Pancreas (tissue), 10 donors: ENCODE results near the gene CCDC102A. TPM values are rescaled to one million over a fixed set of nuclear protein-coding genes. Genes with fewer than 3 reads are reported as not detected.
A peak's percentile ranks its signal among the peaks of the same experiment; 100 is the strongest.

Source experiments
- ATAC-seq, 4 donors: fragments of 200-7000 bp; cut with Tn5 transposase; one replicate each; pipeline versions ENCODE4 v1.8.0 to v1.9.1; 2020; ENCODE audit warnings: mild to moderate bottlenecking in 4 of 4, moderate library complexity in 4 of 4
- DNase-seq, 6 donors: peaks; one replicate each; pipeline ENCODE4 v3.0.0-alpha.2; 2020
- FAIRE-seq: peaks from 2 replicates; lab custom pipeline; 2012; peaks lifted over from hg19 to GRCh38; lab: Jason Lieb, UNC
- H3K27ac ChIP-seq, 4 donors: fragments of 200-600 bp; sonication (generic); 1 replicate in 3 of 4; 2 replicates in 1 of 4; pipeline versions ENCODE4 v1.5.0 to v1.8.0; 2020
- H3K27me3 ChIP-seq, 4 donors: fragments of 200-600 bp; one replicate each; pipeline ENCODE4 v1.8.0; 2021
- H3K36me3 ChIP-seq, 3 donors: fragments of 200-600 bp; sonication (generic) in 1 of 3; one replicate each; pipeline versions ENCODE4 v1.5.0 to v1.8.0; 2020 to 2021
- H3K4me1 ChIP-seq, 3 donors: fragments of 200-600 bp; one replicate each; pipeline ENCODE4 v1.8.0; 2021
- H3K4me3 ChIP-seq, 4 donors: fragments of 200-600 bp; sonication (generic) in 2 of 4; one replicate each; pipeline versions ENCODE4 v1.5.0 to v1.8.0; 2020 to 2021
- H3K9me3 ChIP-seq, 4 donors: fragments of 200-600 bp; one replicate each; pipeline ENCODE4 v1.8.0; 2021
- WGBS, 2 donors: extraction: QIAGEN DNeasy Blood & Tissue Kit; methylation state at CpG; one replicate each; pipeline ENCODE4 v1.1.7; 2013; 5-methylcytosine and 5-hydroxymethylcytosine counted together
- intact Hi-C, 3 donors: fragments of 100-400 bp; cut with DNase I; formaldehyde crosslinking; loops; one replicate each; pipeline versions ENCODE4 v1.11.1 to v1.14.2; 2022
- polyA plus RNA-seq, 2 donors: library from polyadenylated mRNA; stranded (reverse); fragments of 200-250 nt; gene quantifications; one replicate each; pipeline ENCODE4 v1.2.3, GENCODE V29; 2013
- total RNA-seq, 6 donors: library from RNA; stranded (reverse); fragmentation: NEBNext Ultra II Directional in 4 of 6; extraction: Animal tissue kit (Norgen Biotek cat#: 25700) in 4 of 6; gene quantifications; one replicate each; pipeline versions ENCODE4 v1.2.1 to v1.2.4, GENCODE V29; 2021 to 2023
- TF ChIP-seq, protein P1 (sequence below), 4 donors: fragments of 200-600 bp; sonication (generic) in 3 of 4; IDR thresholded peaks; one replicate each; pipeline versions ENCODE4 v1.5.0 to v1.8.0; 2021; ENCODE audit warnings: antibody characterized with exemption in 4 of 4
- donor health status: healthy with polysubstance abuse.
- donor health status: DM: no; HTN: no; CAD: no; lungs with moderate emphysema.
- donor health status: DM: no; HTN: no; CAD: no.
- donor health status: control.
- donor health status: control.
- donor health status: Bipolar disorder and iron deficiency.
- donor health status: DM: yes; HTN: yes; CAD: no.
- donor health status: DM: no; HTN: no; CAD: no.
- donor health status: DM: no; HTN: no; CAD: no.
- donor health status: DM: yes; HTN: yes; CAD: no.

The CCDC102A gene
- total and polyA plus RNA-seq, 8 donors: 2.2 to 5.8 (median 2.9) TPM

DNA sequence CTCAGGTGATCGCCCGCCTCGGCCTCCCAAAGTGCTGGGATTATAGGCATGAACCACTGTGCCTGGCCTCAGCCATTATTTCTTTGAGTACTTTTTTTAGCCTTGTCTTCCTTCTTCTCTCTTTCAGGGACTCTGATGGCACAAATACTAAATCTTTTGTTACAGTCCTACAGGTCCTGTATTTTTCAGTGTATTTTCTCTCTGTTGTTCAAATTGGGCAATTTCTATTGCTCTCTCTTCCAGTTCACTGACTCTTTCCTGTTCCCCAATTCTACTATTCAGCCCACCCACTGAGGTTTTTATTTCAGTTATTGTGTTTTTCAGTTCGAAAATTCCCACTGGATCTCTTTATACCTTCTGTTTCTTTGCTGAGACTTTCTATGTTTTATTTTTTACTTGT, 42.6 kb downstream of the CCDC102A start:
- H3K9me3 ChIP-seq: no peaks in the 10 kb centered on the region
- intact Hi-C loops: no loop called here
- no peak overlapping the region for H3K27ac ChIP-seq
- 88 to 89% methylated on average over 4 of the region's 4 CpGs for WGBS, 2 donors
- no peak for ATAC-seq
- FAIRE-seq: no peak
- no peaks in the 10 kb centered on the region for H3K4me1 ChIP-seq
- no peaks in the 10 kb centered on the region for H3K36me3 ChIP-seq
- TF ChIP-seq, protein P1, sequence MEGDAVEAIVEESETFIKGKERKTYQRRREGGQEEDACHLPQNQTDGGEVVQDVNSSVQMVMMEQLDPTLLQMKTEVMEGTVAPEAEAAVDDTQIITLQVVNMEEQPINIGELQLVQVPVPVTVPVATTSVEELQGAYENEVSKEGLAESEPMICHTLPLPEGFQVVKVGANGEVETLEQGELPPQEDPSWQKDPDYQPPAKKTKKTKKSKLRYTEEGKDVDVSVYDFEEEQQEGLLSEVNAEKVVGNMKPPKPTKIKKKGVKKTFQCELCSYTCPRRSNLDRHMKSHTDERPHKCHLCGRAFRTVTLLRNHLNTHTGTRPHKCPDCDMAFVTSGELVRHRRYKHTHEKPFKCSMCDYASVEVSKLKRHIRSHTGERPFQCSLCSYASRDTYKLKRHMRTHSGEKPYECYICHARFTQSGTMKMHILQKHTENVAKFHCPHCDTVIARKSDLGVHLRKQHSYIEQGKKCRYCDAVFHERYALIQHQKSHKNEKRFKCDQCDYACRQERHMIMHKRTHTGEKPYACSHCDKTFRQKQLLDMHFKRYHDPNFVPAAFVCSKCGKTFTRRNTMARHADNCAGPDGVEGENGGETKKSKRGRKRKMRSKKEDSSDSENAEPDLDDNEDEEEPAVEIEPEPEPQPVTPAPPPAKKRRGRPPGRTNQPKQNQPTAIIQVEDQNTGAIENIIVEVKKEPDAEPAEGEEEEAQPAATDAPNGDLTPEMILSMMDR (IDR thresholded peaks at IDR 0.05): no peak
- no peaks in the 10 kb centered on the region for H3K27me3 ChIP-seq
- DNase-seq: no peak
- H3K4me3 ChIP-seq: no peak overlapping the region

DNA sequence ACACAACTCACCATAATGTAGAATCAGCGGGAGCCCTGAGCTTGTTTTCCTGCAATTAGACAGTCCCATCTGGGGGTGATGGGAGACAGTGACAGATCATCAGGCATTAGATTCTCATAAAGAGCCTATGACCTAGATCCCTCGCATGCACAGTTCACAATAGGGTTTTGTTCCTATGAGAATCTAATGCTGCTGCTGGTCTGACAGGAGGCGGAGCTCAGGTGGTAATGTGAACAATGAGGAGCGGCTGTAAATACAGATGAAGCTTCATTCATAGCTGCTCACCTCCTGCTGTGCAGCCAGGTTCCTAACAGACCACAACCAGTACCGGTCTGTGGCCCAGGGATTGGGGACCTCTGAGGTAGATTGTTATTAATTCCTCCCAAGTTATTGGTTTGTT, 47.1 kb downstream of the CCDC102A start:
- ATAC-seq (no peak), FAIRE-seq (no peak), DNase-seq (no peak)
- intact Hi-C loops: no loop called here
- Histone ChIP-seq H3K4me3 (no peak overlapping the region), H3K9me3 (no peaks in the 10 kb centered on the region), H3K27ac (no peak overlapping the region), H3K4me1 (peaks cover 0 to 7% (median 6%) of the 10 kb centered on the region in 3 donors), H3K27me3 (no peaks in the 10 kb centered on the region), H3K36me3 (no peaks in the 10 kb centered on the region)
- 90 to 96% methylated on average over 5 of the region's 5 CpGs for WGBS, 2 donors
- TF ChIP-seq, protein P1 (IDR thresholded peaks at IDR 0.05): no peak

DNA sequence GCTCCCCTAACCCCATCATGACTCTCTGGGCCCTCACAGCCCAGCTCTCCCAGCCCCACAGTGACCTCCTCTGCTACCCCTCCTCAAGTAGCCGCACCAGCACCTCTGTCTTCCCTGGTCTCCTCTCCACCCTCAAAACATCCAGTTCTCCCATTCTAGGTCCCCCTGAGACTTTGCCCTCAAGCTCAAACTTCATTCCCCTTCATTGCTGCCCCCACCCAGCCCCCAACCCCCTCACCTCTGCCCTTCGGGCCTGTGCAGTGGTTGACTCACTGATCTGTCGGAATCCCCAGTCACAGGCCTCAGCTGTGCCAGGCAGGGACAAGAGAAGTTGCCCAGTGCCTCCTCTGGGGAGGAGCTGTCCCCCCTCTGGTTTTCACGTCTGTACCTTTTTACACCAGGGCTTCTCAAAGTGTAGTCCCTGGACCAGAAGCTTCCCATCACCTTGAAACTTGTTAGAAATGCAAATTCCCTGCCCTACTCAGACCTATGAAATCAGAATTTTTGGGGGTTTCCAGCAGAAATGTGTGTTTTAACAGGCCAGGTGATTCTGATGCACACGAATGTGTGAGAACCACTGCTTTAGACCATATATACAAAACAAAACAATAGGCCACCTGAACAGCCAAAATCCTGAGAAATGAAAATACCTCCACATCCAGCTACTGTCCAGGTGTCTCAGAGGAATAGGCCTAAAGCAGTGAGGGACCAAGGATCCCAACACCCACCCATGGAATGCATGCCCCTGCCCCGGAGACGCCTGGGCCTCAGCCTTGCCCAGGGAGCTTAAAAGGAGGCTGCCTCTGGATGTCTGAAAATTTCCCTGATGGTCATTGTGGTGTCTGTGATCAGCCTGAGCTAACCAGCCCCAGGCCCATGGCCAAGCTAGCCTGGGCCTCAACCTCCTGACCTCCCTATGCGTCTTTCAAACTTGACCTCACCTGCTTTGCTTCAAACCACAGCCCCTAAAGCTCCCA, 49.2 kb downstream of the CCDC102A start:
- Histone ChIP-seq H3K36me3 (no peaks in the 10 kb centered on the region), H3K4me3 (peak overlapping the region in 2 of 4 donors; percentile 79 to 81), H3K27me3 (no peaks in the 10 kb centered on the region), H3K27ac (no peak overlapping the region), H3K9me3 (no peaks in the 10 kb centered on the region), H3K4me1 (peaks cover 0 to 7% (median 6%) of the 10 kb centered on the region in 3 donors)
- no peak for FAIRE-seq
- 94 to 95% methylated on average over 8 of the region's 8 CpGs for WGBS, 2 donors
- TF ChIP-seq, protein P1 (IDR thresholded peaks at IDR 0.05): no peak
- peak in 1 of 6 donors; percentile 34 for DNase-seq
- peak in 1 of 4 donors; percentile 9 for ATAC-seq
- intact Hi-C loops: no loop called here

DNA sequence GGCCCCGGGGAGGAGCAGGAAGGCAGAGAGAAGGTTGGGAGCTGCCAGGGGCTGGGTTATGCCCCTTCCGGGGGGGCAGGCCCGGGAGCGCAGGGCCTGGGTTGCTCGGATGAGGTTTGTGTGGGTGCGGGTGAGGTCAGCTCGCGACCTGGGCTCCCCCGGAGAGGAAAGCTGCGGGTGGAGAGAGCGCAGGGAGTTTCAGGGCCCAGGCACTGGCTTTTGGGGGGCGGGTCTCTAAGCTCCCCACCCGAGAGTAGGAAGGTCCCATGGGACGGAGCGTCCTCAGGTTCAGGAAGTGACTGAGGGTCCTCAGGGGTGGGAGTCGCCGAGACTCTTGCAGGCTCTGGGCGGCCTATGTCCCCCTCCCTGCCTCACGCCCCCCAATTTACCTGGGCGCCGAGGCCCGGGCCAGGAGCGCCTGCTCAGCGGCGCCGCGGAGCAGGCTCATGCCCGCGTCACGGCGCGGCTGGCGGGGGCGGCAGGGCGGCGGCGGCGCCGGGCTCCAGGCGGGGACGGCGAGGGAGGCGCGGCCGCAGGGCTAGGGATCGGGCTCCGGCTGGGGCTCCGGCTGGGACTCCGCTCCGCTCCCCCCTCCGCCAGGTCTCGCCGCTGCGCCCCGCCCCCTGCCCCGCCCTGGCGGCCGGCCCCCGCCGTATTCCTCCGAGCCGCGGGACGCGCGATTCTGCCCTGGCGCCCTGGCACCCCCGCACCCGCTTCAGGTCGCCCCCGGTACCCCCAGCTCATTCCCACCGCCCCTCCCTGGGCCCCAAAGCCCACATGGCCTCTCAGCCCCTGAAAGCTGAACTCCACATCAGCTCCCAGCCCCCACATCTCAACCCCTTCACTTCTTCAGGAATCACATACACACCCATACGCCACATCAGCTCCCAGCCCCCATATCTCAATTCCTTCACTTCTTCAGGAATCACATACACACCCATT, 50.2 kb downstream of the CCDC102A start, which contains the start of gene DOK4:
Gene DOK4, minus strand, starts transcription at position 578 of the 942 bp plus-strand sequence. CDS start 6,986 bp downstream, outside the sequence.
- Histone ChIP-seq H3K36me3 (no peaks in the 10 kb centered on the region), H3K27ac (peak within 1 kb of the TSS; percentile 42 to 58 (median 52)), H3K27me3 (no peaks in the 10 kb centered on the region), H3K4me1 (peaks cover 0 to 7% (median 6%) of the 10 kb centered on the region in 3 donors), H3K9me3 (no peaks in the 10 kb centered on the region), H3K4me3 (peak within 1 kb of the TSS; percentile 72 to 81 (median 78))
- WGBS, 2 donors: 1% methylated on average over 57 to 72 of the region's 73 CpGs
- TF ChIP-seq, protein P1 (IDR thresholded peaks at IDR 0.05): no peak
- FAIRE-seq: no peak
- intact Hi-C loops: no loop called here
- ATAC-seq: peak; percentile 93 to 97 (median 94)
- DNase-seq: peak; percentile 80 to 96 (median 90)
